ENCODE data around the gene ATP8B1. TPM values are rescaled to one million over a fixed set of nuclear protein-coding genes. Genes with fewer than 3 reads are reported as not detected.

The ATP8B1 gene
- total and polyA plus RNA-seq, 9 of the 15 experiments (the other 6 are each of a cell fraction or from before 2014, with no cell fraction given): 0.01 to 0.22 (median 0.03) TPM; not detected in 3

DNA sequence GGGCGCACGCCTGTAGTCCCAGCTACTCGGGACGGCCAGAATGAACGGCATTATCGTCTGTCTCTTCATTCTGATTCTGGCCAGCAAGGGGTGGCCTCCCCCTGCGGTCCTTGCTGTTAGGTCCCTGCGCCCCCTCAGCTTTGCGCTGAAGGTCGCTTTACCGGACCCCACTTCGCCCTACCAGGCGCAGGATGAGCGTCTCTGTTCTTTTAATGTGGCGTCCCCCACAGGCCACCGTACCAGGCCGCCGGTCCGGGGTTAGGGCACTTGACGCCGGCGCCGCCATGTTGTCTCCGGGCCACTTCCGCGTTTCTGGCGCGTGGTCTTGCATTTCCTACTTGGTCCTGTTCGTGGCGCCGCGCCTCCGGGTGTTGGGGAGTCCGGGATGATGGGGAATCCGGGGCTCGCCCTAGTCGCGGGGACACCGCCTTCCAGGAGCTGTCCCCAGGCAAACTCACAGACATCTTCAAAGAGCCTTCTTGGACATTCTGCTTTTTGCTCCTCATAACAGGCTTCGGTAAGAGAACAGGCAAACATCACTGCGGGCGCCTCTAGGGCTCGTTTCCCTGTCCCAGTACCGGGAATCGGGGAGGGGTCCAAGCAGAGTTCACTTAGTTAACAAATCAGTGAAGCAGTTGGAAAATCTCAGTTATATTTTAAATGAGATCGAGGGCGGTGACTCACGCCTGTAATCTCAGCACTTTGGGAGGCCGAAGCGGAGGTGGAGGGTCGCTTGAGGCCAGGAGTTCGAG is 172.9 kb downstream of the ATP8B1 start (continued):
- TF ChIP-seq, protein P1, sequence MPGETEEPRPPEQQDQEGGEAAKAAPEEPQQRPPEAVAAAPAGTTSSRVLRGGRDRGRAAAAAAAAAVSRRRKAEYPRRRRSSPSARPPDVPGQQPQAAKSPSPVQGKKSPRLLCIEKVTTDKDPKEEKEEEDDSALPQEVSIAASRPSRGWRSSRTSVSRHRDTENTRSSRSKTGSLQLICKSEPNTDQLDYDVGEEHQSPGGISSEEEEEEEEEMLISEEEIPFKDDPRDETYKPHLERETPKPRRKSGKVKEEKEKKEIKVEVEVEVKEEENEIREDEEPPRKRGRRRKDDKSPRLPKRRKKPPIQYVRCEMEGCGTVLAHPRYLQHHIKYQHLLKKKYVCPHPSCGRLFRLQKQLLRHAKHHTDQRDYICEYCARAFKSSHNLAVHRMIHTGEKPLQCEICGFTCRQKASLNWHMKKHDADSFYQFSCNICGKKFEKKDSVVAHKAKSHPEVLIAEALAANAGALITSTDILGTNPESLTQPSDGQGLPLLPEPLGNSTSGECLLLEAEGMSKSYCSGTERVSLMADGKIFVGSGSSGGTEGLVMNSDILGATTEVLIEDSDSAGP (CRISPR knock-in tag; IDR thresholded peaks at IDR 0.05): peak; percentile 58; the same call in 1 of the 2 replicates
- TF ChIP-seq, protein P2, sequence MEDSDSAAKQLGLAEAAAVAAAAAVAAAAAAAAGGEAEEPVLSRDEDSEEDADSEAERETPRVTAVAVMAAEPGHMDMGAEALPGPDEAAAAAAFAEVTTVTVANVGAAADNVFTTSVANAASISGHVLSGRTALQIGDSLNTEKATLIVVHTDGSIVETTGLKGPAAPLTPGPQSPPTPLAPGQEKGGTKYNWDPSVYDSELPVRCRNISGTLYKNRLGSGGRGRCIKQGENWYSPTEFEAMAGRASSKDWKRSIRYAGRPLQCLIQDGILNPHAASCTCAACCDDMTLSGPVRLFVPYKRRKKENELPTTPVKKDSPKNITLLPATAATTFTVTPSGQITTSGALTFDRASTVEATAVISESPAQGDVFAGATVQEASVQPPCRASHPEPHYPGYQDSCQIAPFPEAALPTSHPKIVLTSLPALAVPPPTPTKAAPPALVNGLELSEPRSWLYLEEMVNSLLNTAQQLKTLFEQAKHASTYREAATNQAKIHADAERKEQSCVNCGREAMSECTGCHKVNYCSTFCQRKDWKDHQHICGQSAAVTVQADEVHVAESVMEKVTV (CRISPR knock-in tag; IDR thresholded peaks at IDR 0.05): peak; percentile 56
- peak; percentile 48; the same call in 1 of the 2 replicates for TF ChIP-seq ATF7 (IDR thresholded peaks at IDR 0.05)
- 0 out of 2 replicates have a peak, but pooled peaks have one; percentile 16 for TF ChIP-seq FOXM1 (IDR thresholded peaks at IDR 0.05; ENCODE audit: low read depth)
- TF ChIP-seq FOXM1 (CRISPR knock-in tag; IDR thresholded peaks at IDR 0.05; ENCODE audit: low read depth): no peak
- TF ChIP-seq ELF2 (CRISPR knock-in tag; IDR thresholded peaks at IDR 0.05): peak; percentile 98
- TF ChIP-seq TCF3 (CRISPR knock-in tag; IDR thresholded peaks at IDR 0.05): no peak
- no peak for TF ChIP-seq PCBP1 (IDR thresholded peaks at IDR 0.05; ENCODE audit: low read depth, low read length, poor library complexity, severe bottlenecking)
- peak; percentile 66; the same call in 1 of the 2 replicates for TF ChIP-seq STAG1 (CRISPR knock-in tag; IDR thresholded peaks at IDR 0.05; ENCODE audit: borderline replicate concordance)
- TF ChIP-seq NELFE (IDR thresholded peaks at IDR 0.05; ENCODE audit: insufficient read depth, insufficient read length): no peak
- 0 out of 2 replicates have a peak, but pooled peaks have one; percentile 25 for TF ChIP-seq TAF7 (tag; IDR thresholded peaks at IDR 0.05)
- TF ChIP-seq HCFC1 (IDR thresholded peaks at IDR 0.05; ENCODE audit: low read depth, low read length): peak; percentile 90
- no peak for TF ChIP-seq BRCA1 (IDR thresholded peaks at IDR 0.05)
- TF ChIP-seq BRCA1 (CRISPR knock-in tag; IDR thresholded peaks at IDR 0.05): no peak
- TF ChIP-seq JUND (IDR thresholded peaks at IDR 0.05; ENCODE audit: borderline replicate concordance, low read depth, low read length): peak; percentile 61
- TF ChIP-seq JUND (tag; IDR thresholded peaks at IDR 0.05; ENCODE audit: borderline replicate concordance, low read depth, low read length): no peak; the same call in 2 of the 3 replicates
- TF ChIP-seq, protein P3, sequence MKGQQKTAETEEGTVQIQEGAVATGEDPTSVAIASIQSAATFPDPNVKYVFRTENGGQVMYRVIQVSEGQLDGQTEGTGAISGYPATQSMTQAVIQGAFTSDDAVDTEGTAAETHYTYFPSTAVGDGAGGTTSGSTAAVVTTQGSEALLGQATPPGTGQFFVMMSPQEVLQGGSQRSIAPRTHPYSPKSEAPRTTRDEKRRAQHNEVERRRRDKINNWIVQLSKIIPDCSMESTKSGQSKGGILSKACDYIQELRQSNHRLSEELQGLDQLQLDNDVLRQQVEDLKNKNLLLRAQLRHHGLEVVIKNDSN (CRISPR knock-in tag; IDR thresholded peaks at IDR 0.05): peak; percentile 41
- no peak for TF ChIP-seq CBX2 (IDR thresholded peaks at IDR 0.05; ENCODE audit: insufficient read depth, low read length, poor library complexity, severe bottlenecking)
- TF ChIP-seq, protein P4, sequence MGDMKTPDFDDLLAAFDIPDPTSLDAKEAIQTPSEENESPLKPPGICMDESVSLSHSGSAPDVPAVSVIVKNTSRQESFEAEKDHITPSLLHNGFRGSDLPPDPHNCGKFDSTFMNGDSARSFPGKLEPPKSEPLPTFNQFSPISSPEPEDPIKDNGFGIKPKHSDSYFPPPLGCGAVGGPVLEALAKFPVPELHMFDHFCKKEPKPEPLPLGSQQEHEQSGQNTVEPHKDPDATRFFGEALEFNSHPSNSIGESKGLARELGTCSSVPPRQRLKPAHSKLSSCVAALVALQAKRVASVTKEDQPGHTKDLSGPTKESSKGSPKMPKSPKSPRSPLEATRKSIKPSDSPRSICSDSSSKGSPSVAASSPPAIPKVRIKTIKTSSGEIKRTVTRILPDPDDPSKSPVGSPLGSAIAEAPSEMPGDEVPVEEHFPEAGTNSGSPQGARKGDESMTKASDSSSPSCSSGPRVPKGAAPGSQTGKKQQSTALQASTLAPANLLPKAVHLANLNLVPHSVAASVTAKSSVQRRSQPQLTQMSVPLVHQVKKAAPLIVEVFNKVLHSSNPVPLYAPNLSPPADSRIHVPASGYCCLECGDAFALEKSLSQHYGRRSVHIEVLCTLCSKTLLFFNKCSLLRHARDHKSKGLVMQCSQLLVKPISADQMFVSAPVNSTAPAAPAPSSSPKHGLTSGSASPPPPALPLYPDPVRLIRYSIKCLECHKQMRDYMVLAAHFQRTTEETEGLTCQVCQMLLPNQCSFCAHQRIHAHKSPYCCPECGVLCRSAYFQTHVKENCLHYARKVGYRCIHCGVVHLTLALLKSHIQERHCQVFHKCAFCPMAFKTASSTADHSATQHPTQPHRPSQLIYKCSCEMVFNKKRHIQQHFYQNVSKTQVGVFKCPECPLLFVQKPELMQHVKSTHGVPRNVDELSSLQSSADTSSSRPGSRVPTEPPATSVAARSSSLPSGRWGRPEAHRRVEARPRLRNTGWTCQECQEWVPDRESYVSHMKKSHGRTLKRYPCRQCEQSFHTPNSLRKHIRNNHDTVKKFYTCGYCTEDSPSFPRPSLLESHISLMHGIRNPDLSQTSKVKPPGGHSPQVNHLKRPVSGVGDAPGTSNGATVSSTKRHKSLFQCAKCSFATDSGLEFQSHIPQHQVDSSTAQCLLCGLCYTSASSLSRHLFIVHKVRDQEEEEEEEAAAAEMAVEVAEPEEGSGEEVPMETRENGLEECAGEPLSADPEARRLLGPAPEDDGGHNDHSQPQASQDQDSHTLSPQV (IDR thresholded peaks at IDR 0.05): peak; percentile 84
- peak in 1 of 2 experiments; percentile 78; a peak in 3 of 4 replicates for TF ChIP-seq TEAD1 (CRISPR knock-in tag; IDR thresholded peaks at IDR 0.05)
